Measurements from ENCODE around the gene SERPINE3.

SERPINE3 gene

GRCh38 chr13:51330791-51331190 lies 8.7 kb upstream of the SERPINE3 start:
- no peak for TF ChIP-seq CTCF (conservative IDR thresholded peaks at IDR 0.05; ENCODE audit: low read depth)
- DNase-seq (ENCODE audit: low spot score): no peak
- H3K27ac ChIP-seq: no peak overlapping the region
- CTCF ChIA-PET: interaction anchor here (0.6 to 0.7 kb wide), 2 partner anchors 13 to 522 kb away, joined by 4 read pairs; no protein-coding TSS in a partner anchor
- POLR2A ChIA-PET (ENCODE audit: low non-redundant PET): no interaction called here

- ChIA-PET CTCF (interaction anchor here (0.7 kb wide), 1 partner anchor 14 kb away, joined by 4 read pairs; no protein-coding TSS in a partner anchor), POLR2A (ENCODE audit: low non-redundant PET) (no interaction called here)
- no peak for DNase-seq (ENCODE audit: low spot score)
- H3K27ac ChIP-seq: no peak overlapping the region
- no peak for TF ChIP-seq CTCF (conservative IDR thresholded peaks at IDR 0.05; ENCODE audit: low read depth)
Measured at GRCh38 chr13:51331354-51331861, 8.1 kb upstream of the SERPINE3 start.

GRCh38 chr13:51332566-51333361 lies 6.7 kb upstream of the SERPINE3 start:
- CTCF ChIA-PET: no interaction called here
- H3K27ac ChIP-seq: no peak overlapping the region
- DNase-seq (ENCODE audit: low spot score): no peak
- TF ChIP-seq CTCF (conservative IDR thresholded peaks at IDR 0.05; ENCODE audit: low read depth): no peak
- POLR2A ChIA-PET (ENCODE audit: low non-redundant PET): no interaction called here

DNA sequence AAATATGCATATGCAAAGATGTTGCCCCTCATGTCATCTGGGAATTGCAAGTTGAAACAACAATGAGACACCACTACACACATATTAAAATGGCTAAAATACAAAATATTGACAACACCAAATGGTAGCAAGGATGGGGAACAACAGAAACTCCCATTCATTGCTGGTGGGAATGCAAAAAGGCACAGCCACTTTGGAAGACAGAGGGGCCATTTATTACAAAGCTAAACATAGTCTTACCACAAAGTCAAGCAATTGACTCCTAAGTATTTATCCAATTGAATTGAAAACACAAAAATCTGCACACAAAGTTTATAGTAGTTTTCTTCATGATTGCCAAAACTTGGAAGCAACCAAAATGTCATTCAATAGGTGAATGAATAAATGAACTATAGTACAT lies 6.1 kb upstream of the SERPINE3 start:
- no peak for DNase-seq (ENCODE audit: low spot score)
- CTCF ChIA-PET: no interaction called here
- no peak overlapping the region for H3K27ac ChIP-seq
- POLR2A ChIA-PET (ENCODE audit: low non-redundant PET): no interaction called here
- no peak for TF ChIP-seq CTCF (conservative IDR thresholded peaks at IDR 0.05; ENCODE audit: low read depth)

DNA sequence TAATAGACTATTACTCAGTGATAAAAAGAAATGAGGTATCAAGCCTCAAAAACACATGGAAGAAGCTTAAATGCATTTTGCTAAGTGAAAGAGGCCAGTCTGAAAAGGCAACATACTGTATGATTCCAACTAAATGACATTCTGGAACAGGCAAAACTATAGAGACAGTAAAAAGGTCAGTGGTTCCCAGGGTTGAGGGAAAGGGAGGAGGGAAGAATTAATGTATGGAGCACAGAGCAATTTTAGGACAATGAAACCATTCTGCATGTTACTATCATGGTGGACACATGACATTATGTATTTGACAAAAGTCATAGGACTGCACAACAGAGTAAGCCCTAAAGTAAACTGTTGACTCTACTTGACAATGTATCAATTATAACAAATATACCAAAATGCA lies 5.7 kb upstream of the SERPINE3 start:
- TF ChIP-seq CTCF (conservative IDR thresholded peaks at IDR 0.05; ENCODE audit: low read depth): no peak

GRCh38 chr13:51336746-51337145 lies 2.7 kb upstream of the SERPINE3 start:
- no peak for DNase-seq (ENCODE audit: low spot score)
- TF ChIP-seq CTCF (conservative IDR thresholded peaks at IDR 0.05; ENCODE audit: low read depth): no peak
- CTCF ChIA-PET: no interaction called here
- POLR2A ChIA-PET (ENCODE audit: low non-redundant PET): no interaction called here
- H3K27ac ChIP-seq: no peak overlapping the region

More for the DNA sequence above, 5.7 kb upstream of the SERPINE3 start:
- POLR2A ChIA-PET (ENCODE audit: low non-redundant PET): no interaction called here
- no peak for DNase-seq (ENCODE audit: low spot score)
- CTCF ChIA-PET: no interaction called here
- no peak overlapping the region for H3K27ac ChIP-seq

Data from RWPE1 (cell line).